H9 (cell line): ENCODE measurements around the gene LIAS. TPM values are rescaled to one million over a fixed set of nuclear protein-coding genes. Genes with fewer than 3 reads are reported as not detected.
"Not testable (repeated sequence)": the region's sequence is repeated elsewhere in the genome, so short reads cannot be mapped to it uniquely, and the experiment has no call there.

Experiments used
- DNase-seq: peaks from one replicate; pipeline ENCODE4 v3.0.0-alpha.2; 2017
- H2AFZ ChIP-seq: one replicate; pipeline ENCODE4 v1.6.1; 2013; ENCODE audit warnings: mild to moderate bottlenecking, low read length, control low read depth, moderate library complexity
- H2AK5ac ChIP-seq: 2 replicates; pipeline ENCODE4 v1.6.1; 2013; ENCODE audit warnings: low read length, control low read depth, mixed read lengths; ENCODE audit not compliant: insufficient read length
- H2BK120ac ChIP-seq: one replicate; pipeline ENCODE4 v1.6.1; 2013; ENCODE audit warnings: low read depth, mild to moderate bottlenecking, low read length, control low read depth, inconsistent platforms; ENCODE audit not compliant: poor library complexity, severe bottlenecking
- H2BK12ac ChIP-seq: 2 replicates; pipeline ENCODE4 v1.6.1; 2013; ENCODE audit warnings: low read length, control low read depth, mixed read lengths, low read depth; ENCODE audit not compliant: insufficient read length
- H2BK15ac ChIP-seq: 2 replicates; pipeline ENCODE4 v1.6.1; 2013; ENCODE audit warnings: low read depth, low read length, control low read depth
- H2BK20ac ChIP-seq: one replicate; pipeline ENCODE4 v1.6.1; 2013; ENCODE audit warnings: low read depth, mild to moderate bottlenecking, low read length, control low read depth, inconsistent platforms; ENCODE audit not compliant: poor library complexity, severe bottlenecking
- H2BK5ac ChIP-seq: 2 replicates; pipeline ENCODE4 v1.6.1; 2013; ENCODE audit warnings: low read length, control low read depth, mixed read lengths; ENCODE audit not compliant: insufficient read length
- H3K14ac ChIP-seq: 2 replicates; pipeline ENCODE4 v1.6.1; 2013; ENCODE audit warnings: low read length, control low read depth; ENCODE audit not compliant: insufficient read depth
- H3K18ac ChIP-seq: 2 replicates; pipeline ENCODE4 v1.6.1; 2013; ENCODE audit warnings: low read depth, mild to moderate bottlenecking, mixed read lengths, low read length, control low read depth; ENCODE audit not compliant: insufficient read length
- H3K23ac ChIP-seq: 2 replicates; pipeline ENCODE4 v1.6.1; 2013; ENCODE audit warnings: low read length, control low read depth, mixed read lengths, low read depth; ENCODE audit not compliant: insufficient read length
- H3K23me2 ChIP-seq: 2 replicates; pipeline ENCODE4 v1.6.1; 2013; ENCODE audit warnings: low read depth, mild to moderate bottlenecking, mixed read lengths, low read length, control low read depth; ENCODE audit not compliant: insufficient read length, poor library complexity, severe bottlenecking
- H3K27ac ChIP-seq: 2 replicates; pipeline ENCODE4 v1.5.1; 2013; ENCODE audit warnings: low read length, control low read depth, mixed read lengths, low read depth; ENCODE audit not compliant: insufficient read length
- H3K27me3 ChIP-seq: 2 replicates; pipeline ENCODE4 v1.6.1; 2013; ENCODE audit warnings: low read length, control low read depth, inconsistent platforms; ENCODE audit not compliant: insufficient read depth
- H3K4ac ChIP-seq: 2 replicates; pipeline ENCODE4 v1.6.1; 2013; ENCODE audit warnings: low read depth, mild to moderate bottlenecking, control low read depth, inconsistent platforms, low read length, moderate library complexity
- H3K4me1 ChIP-seq: 2 replicates; pipeline ENCODE4 v1.6.1; 2013; ENCODE audit warnings: low read length, control low read depth, inconsistent platforms; ENCODE audit not compliant: insufficient read depth
- H3K4me2 ChIP-seq: 2 replicates; pipeline ENCODE4 v1.6.1; 2013; ENCODE audit warnings: low read length, control low read depth, mixed read lengths; ENCODE audit not compliant: insufficient read length, insufficient read depth
- H3K56ac ChIP-seq: 2 replicates; pipeline ENCODE4 v1.6.1; 2013; ENCODE audit warnings: low read depth, mild to moderate bottlenecking, mixed read lengths, low read length, control low read depth; ENCODE audit not compliant: insufficient read length
- H3K79me1 ChIP-seq: 2 replicates; pipeline ENCODE4 v1.6.1; 2013; ENCODE audit warnings: low read depth, mild to moderate bottlenecking, moderate library complexity, low read length, control low read depth, inconsistent platforms; ENCODE audit not compliant: insufficient read depth, poor library complexity, severe bottlenecking
- H3K79me2 ChIP-seq: 2 replicates; pipeline ENCODE4 v1.6.1; 2013; ENCODE audit warnings: low read length, control low read depth, inconsistent platforms; ENCODE audit not compliant: insufficient read depth
- H3K9ac ChIP-seq: 2 replicates; pipeline ENCODE4 v1.6.1; 2013; ENCODE audit warnings: low read length, control low read depth, mixed read lengths; ENCODE audit not compliant: insufficient read length; ENCODE audit errors: extremely low read depth
- H3K9me3 ChIP-seq: one replicate; pipeline ENCODE4 v1.6.1; 2013; ENCODE audit warnings: low read depth, low read length, inconsistent platforms; ENCODE audit not compliant: control insufficient read depth
- H3T11ph ChIP-seq: one replicate; pipeline ENCODE4 v1.6.1; 2013; ENCODE audit warnings: mild to moderate bottlenecking, low read length, control low read depth, inconsistent platforms
- H4K20me1 ChIP-seq: one replicate; pipeline ENCODE4 v1.6.1; 2013; ENCODE audit not compliant: control insufficient read depth, insufficient read length, insufficient read depth
- H4K5ac ChIP-seq: 2 replicates; pipeline ENCODE4 v1.6.1; 2013; ENCODE audit warnings: low read depth, mild to moderate bottlenecking, mixed read lengths, low read length, control low read depth; ENCODE audit not compliant: insufficient read length
- H4K8ac ChIP-seq: replicated peaks from 2 replicates; pipeline ENCODE4 v1.6.1; 2013; ENCODE audit warnings: low read length, control low read depth, mixed read lengths, low read depth; ENCODE audit not compliant: insufficient read length
- H4K91ac ChIP-seq: 2 replicates; pipeline ENCODE4 v1.6.1; 2013; ENCODE audit warnings: low read depth, mild to moderate bottlenecking, moderate library complexity, mixed read lengths, low read length, control low read depth; ENCODE audit not compliant: insufficient read length
- H3K27ac Mint-ChIP-seq, 3 experiments: 2 replicates in 2 of 3; 3 replicates in 1 of 3; pipeline ENCODE4 v1.8.0; 2020 to 2021; ENCODE audit warnings: mixed read lengths in 3 of 3, mild to moderate bottlenecking in 1 of 3, moderate library complexity in 1 of 3
- H3K27me3 Mint-ChIP-seq: 2 replicates; pipeline ENCODE4 v1.8.0; 2021; ENCODE audit warnings: low read depth, mild to moderate bottlenecking, moderate library complexity, mixed read lengths
- H3K36me3 Mint-ChIP-seq, 3 experiments: 2 replicates in 2 of 3; 3 replicates in 1 of 3; pipeline ENCODE4 v1.8.0; 2020 to 2021; ENCODE audit warnings: low read depth in 3 of 3, mixed read lengths in 3 of 3; ENCODE audit not compliant: insufficient read depth in 1 of 3
- H3K4me1 Mint-ChIP-seq, 2 experiments: 2 replicates each; pipeline ENCODE4 v1.8.0; 2020; ENCODE audit warnings: mixed read lengths in 2 of 2
- H3K4me3 Mint-ChIP-seq, 2 experiments: 2 replicates in 1 of 2; 3 replicates in 1 of 2; pipeline ENCODE4 v1.8.0; 2020 to 2021; ENCODE audit warnings: mild to moderate bottlenecking in 2 of 2, mixed read lengths in 2 of 2, moderate library complexity in 1 of 2
- H3K9me3 Mint-ChIP-seq, 2 experiments: 2 replicates in 1 of 2; 3 replicates in 1 of 2; pipeline ENCODE4 v1.8.0; 2020; ENCODE audit warnings: mild to moderate bottlenecking in 2 of 2, mixed read lengths in 2 of 2, moderate library complexity in 1 of 2
- CTCF ChIP-seq: fragments of 200-600 bp; sonication (generic); conservative IDR thresholded peaks from 3 replicates; pipeline ENCODE4 v1.8.0; 2021; ENCODE audit warnings: antibody characterized with exemption, mild to moderate bottlenecking
- WGBS: extraction: QIAGEN DNeasy Blood & Tissue Kit; methylation state at CpG from one replicate; pipeline ENCODE4 v1.1.7; 2013; ENCODE audit warnings: missing lambda C conversion rate, low lambda C conversion rate, mixed read lengths; ENCODE audit not compliant: insufficient read length; ENCODE audit errors: extremely low coverage; 5-methylcytosine and 5-hydroxymethylcytosine counted together
- total RNA-seq: library from RNA; stranded (reverse); gene quantifications from 2 replicates; pipeline ENCODE4 v1.2.1, GENCODE V29; 2021

LIAS gene
- total RNA-seq, 1 experiment from 2014 or later = 18.5 TPM

DNA sequence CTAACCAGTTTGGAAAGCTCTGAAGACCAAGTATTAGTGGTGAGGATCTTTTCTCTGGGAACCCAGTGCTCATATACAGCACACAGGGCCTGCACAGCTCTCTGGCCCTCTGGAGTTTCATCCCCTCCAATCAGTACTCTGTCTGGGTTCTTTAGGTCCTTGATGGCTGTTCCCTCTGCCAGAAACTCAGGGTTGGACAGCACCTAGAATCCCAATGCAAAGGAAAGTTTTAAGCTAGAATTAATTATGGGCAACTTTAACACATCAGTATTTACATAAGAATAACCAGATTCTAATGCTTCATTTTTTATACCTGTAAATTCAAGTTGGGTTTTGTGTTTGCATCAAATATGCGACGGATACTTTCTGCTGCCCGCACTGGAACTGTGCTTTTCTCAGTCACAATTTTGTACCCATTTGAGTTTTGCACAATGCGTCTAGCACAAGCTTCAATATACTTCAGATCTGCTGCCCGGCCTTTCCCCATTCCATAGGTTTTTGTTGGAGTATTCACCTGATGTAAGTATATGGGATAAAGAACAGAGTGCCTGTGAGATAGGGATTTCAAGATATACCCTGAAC, 51.6 kb downstream of the LIAS start:
- Histone ChIP-seq H3K27ac (no peak overlapping the region), H4K20me1 (no peaks in the 10 kb centered on the region), H3K23ac (no peak overlapping the region), H3K4me2 (no peak overlapping the region), H3K27me3 (no peaks in the 10 kb centered on the region), H2BK20ac (no peak overlapping the region), H2BK120ac (no peak overlapping the region), H2BK5ac (no peak overlapping the region), H4K91ac (no peak overlapping the region), H3K4me1 (no peaks in the 10 kb centered on the region), H3K9ac (no peak overlapping the region), H3K9me3 (no peaks in the 10 kb centered on the region), H4K5ac (no peak overlapping the region), H3K23me2 (no peaks in the 10 kb centered on the region), H3K79me2 (no peaks in the 10 kb centered on the region), H2BK12ac (no peak overlapping the region), H3K79me1 (no peaks in the 10 kb centered on the region), H3T11ph (no peak overlapping the region), H3K14ac (no peak overlapping the region), H2AFZ (no peak overlapping the region), H4K8ac (no peak overlapping the region), H2AK5ac (no peak overlapping the region), H2BK15ac (no peak overlapping the region), H3K56ac (no peak overlapping the region), H3K4ac (no peak overlapping the region), H3K18ac (no peak overlapping the region)
- Mint-ChIP-seq H3K27ac (no peak overlapping the region), H3K4me3 (no peak overlapping the region), H3K9me3 (no peaks in the 10 kb centered on the region), H3K36me3 (peaks cover 28 to 78% (median 66%) of the 10 kb centered on the region in 3 experiments; a peak in 6 of 7 replicates), H3K27me3 (no peaks in the 10 kb centered on the region), H3K4me1 (no peaks in the 10 kb centered on the region)
- DNase-seq = no peak
- TF ChIP-seq CTCF = no peak
- WGBS = no CpG with 5 or more reads among the region's 5 CpGs

GRCh38 chr4:39514266-39514665, 55.4 kb downstream of the LIAS start:
- not testable (repeated sequence) for H3K79me2 ChIP-seq, H3K56ac ChIP-seq, H2AFZ ChIP-seq, H3K14ac ChIP-seq, H3K27me3 ChIP-seq, H3K23ac ChIP-seq, H3K4ac ChIP-seq, H3K27ac Mint-ChIP-seq, H3K18ac ChIP-seq, H2BK5ac ChIP-seq, H3K27me3 Mint-ChIP-seq, H2BK120ac ChIP-seq, H3K4me2 ChIP-seq, H3K4me1 ChIP-seq, H2BK12ac ChIP-seq, H2BK20ac ChIP-seq, H3T11ph ChIP-seq, H3K9me3 ChIP-seq, H3K23me2 ChIP-seq, H2AK5ac ChIP-seq, H3K9ac ChIP-seq, H3K79me1 ChIP-seq, H3K9me3 Mint-ChIP-seq, H3K27ac ChIP-seq, H3K4me3 Mint-ChIP-seq, H3K4me1 Mint-ChIP-seq, H4K91ac ChIP-seq, H2BK15ac ChIP-seq, DNase-seq, H4K20me1 ChIP-seq, H4K5ac ChIP-seq, H4K8ac ChIP-seq
- peaks cover 21 to 66% (median 48%) of the 10 kb centered on the region in 3 experiments; a peak in 6 of 7 replicates for H3K36me3 Mint-ChIP-seq
- no CpG with 5 or more reads among the region's 1 CpG for WGBS
